Measurements from ENCODE around the gene PTS. TPM values are rescaled to one million over a fixed set of nuclear protein-coding genes. Genes with fewer than 3 reads are reported as not detected.

The PTS gene
- total RNA-seq: 10 to 100 TPM; 15.3 to 19.8 TPM

GRCh38 chr11:112226062-112226830 lies at the start of gene PTS:
Gene PTS, plus strand, starts transcription at chr11:112226428. Its CDS starts 16 bp downstream, at chr11:112226444.

GRCh38 chr11:112260490-112260889 lies 34.3 kb downstream of the PTS start, which contains the start of gene PLET1:
Gene PLET1, minus strand, starts transcription at chr11:112260860. Its CDS starts 271 bp downstream, at chr11:112260589.

Other genes with a start within 250 kb of the PTS start
- 10 to 100 TPM; 22.9 to 23.6 TPM for gene DLAT, start 201.0 kb upstream of the PTS start, total RNA-seq
- gene PIH1D2, start 152.4 kb upstream of the PTS start, total RNA-seq: under 1 TPM; 0.17 to 0.28 TPM
- gene NKAPD1, start 152.1 kb upstream of the PTS start, total RNA-seq: 10 to 100 TPM; 23.8 to 24.1 TPM
- gene TIMM8B, start 139.7 kb upstream of the PTS start, total RNA-seq: 10 to 100 TPM; 41.6 to 43.7 TPM
- gene SDHD, start 139.6 kb upstream of the PTS start, total RNA-seq: 10 to 100 TPM; 77.0 to 78.7 TPM
- not detected for gene IL18, start 62.3 kb upstream of the PTS start, total RNA-seq
- under 1 TPM; 0.33 to 0.51 TPM for gene TEX12, start 59.1 kb upstream of the PTS start, total RNA-seq
- 1 to 10 TPM; 1.6 to 1.9 TPM for gene BCO2, start 50.9 kb upstream of the PTS start, total RNA-seq
- not detected for gene PLET1, start 34.4 kb downstream of the PTS start, total RNA-seq

Measured in activated naive CD4-positive, alpha-beta T cell treated with anti-CD3 and anti-CD28 coated beads, Interleukin-2, amount 10 ng/mL, durations not matched to agents 5 hours and 36 hours (primary cell).